ENCODE data around the gene SPDYE1.
"Not testable (repeated sequence)": the region's sequence is repeated elsewhere in the genome, so short reads cannot be mapped to it uniquely, and the experiment has no call there.

The SPDYE1 gene

GRCh38 chr7:43997532-43997931 lies at the start of gene SPDYE1:
Gene SPDYE1, plus strand, starts transcription at chr7:43997897. Its CDS starts 2,053 bp downstream, at chr7:43999950.
- DNase-seq, result not testable (repeated sequence)

GRCh38 chr7:43952028-43952427 lies 45.7 kb upstream of the SPDYE1 start:
- no peak for DNase-seq

GRCh38 chr7:43953071-43953470 lies 44.6 kb upstream of the SPDYE1 start:
- DNase-seq, result no peak

- DNase-seq, result peak in 1 of 2 donors; percentile 13
Measured at GRCh38 chr7:43954524-43955228, 43.0 kb upstream of the SPDYE1 start.

GRCh38 chr7:43956027-43956426 lies 41.7 kb upstream of the SPDYE1 start:
- no peak for DNase-seq

GRCh38 chr7:43960933-43961332 lies 36.8 kb upstream of the SPDYE1 start:
- DNase-seq, result no peak

GRCh38 chr7:43966392-43966791 lies 31.3 kb upstream of the SPDYE1 start:
- DNase-seq, result not testable (repeated sequence)

- not testable (repeated sequence) for DNase-seq
Measured at GRCh38 chr7:43968172-43969040, 29.3 kb upstream of the SPDYE1 start.

- DNase-seq, result not testable (repeated sequence)
Measured at GRCh38 chr7:43969586-43969985, 28.1 kb upstream of the SPDYE1 start.

GRCh38 chr7:43970698-43971097 lies 27.0 kb upstream of the SPDYE1 start:
- not testable (repeated sequence) for DNase-seq

GRCh38 chr7:43974033-43974573 lies 23.6 kb upstream of the SPDYE1 start:
- DNase-seq, result not testable (repeated sequence)

- not testable (repeated sequence) for DNase-seq
Measured at GRCh38 chr7:43974725-43975482, 22.8 kb upstream of the SPDYE1 start.

- no peak for DNase-seq
Measured at GRCh38 chr7:43977525-43977924, 20.2 kb upstream of the SPDYE1 start.

GRCh38 chr7:43978102-43978501 lies 19.6 kb upstream of the SPDYE1 start:
- not testable (repeated sequence) for DNase-seq

- not testable (repeated sequence) for DNase-seq
Measured at GRCh38 chr7:43982848-43983247, 14.8 kb upstream of the SPDYE1 start.

- not testable (repeated sequence) for DNase-seq
Measured at GRCh38 chr7:43983736-43984135, 14.0 kb upstream of the SPDYE1 start.

- DNase-seq, result peak; percentile 85 to 86
Measured at GRCh38 chr7:43985904-43986864, 11.5 kb upstream of the SPDYE1 start.

- DNase-seq, result not testable (repeated sequence)
Measured at GRCh38 chr7:43987476-43987875, 10.2 kb upstream of the SPDYE1 start.

- not testable (repeated sequence) for DNase-seq
Measured at GRCh38 chr7:43990011-43990585, 7.6 kb upstream of the SPDYE1 start.

GRCh38 chr7:43990829-43991228 lies 6.9 kb upstream of the SPDYE1 start:
- DNase-seq, result not testable (repeated sequence)

- DNase-seq, result not testable (repeated sequence)
Measured at GRCh38 chr7:43992896-43993295, 4.8 kb upstream of the SPDYE1 start.
